HuH-7.5 (cell line): ENCODE data around the gene PFDN1.
A peak's percentile ranks its signal among the peaks of the same experiment; 100 is the strongest.

Experiments
- DNase-seq: peaks from one replicate; pipeline ENCODE4 v3.0.0; 2011; ENCODE audit warnings: low spot score

Gene PFDN1

DNA sequence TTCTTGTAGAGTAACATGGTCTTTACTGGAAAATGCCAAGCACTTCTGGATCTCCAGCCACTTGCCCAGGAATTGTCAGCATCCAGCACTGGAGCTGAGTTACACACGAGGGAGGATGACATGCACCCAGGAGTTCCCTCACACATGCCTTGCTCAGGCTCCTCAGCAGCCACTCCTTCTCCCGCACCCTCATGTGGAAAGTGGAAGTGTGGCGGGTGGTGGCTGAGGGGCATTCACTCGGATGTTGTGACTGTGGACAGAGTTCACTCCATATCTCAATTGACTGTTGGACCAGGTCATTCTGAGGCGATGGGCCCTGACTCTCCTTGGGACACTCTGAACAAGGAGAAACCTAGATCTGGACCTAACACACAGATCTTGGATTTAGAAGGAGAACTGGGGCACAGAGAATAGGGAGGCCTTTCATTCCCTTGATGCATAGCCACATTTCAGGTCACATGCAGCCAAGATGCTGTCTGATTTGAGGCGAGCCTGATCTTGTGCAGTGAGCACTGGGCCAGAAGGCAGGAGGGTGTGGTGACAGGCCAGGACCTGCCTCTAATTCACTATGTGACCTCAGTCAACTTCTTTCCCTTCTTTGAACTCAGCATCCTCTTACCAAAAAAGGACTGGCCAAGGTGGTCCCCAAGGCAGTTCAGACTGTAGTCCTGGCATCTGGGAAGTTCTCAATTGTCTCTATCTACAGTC is 65.9 kb downstream of the PFDN1 start:
- no peak for DNase-seq

DNA sequence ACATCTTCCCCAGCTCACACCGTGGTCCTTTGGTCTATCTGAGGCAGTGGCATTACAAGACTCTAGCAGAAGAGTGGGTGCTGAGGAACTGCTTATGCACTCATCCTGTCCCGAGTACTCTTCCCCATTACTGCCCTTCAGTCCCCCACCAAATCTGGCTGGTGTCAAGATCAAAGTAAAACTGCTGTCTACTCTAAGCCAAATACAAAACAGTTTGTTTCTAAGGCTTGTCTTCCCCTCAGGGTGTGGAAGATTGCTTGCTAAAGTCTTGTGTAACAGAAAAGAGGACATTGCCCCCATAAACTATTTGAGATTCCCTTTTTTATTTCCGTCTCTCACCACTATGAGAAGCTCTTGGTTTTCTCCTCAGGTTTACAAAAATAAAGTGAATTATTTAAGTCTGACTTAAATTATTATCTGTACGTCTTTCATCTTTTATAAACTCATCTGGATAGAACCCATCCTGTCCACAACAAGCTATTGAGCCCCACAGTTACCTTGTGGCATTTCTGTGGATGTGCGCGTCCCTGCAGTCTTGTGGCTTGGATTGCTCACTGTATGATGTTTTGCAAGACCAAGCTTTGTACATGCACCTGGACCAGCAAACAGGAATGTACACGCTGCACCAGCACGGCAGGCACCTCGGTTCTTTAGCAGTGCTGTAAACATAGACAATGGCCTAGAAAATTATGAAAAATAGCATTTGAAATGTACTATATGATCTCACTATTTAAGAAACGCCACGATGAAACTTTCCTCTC is 66.9 kb downstream of the PFDN1 start:
- DNase-seq = no peak

DNA sequence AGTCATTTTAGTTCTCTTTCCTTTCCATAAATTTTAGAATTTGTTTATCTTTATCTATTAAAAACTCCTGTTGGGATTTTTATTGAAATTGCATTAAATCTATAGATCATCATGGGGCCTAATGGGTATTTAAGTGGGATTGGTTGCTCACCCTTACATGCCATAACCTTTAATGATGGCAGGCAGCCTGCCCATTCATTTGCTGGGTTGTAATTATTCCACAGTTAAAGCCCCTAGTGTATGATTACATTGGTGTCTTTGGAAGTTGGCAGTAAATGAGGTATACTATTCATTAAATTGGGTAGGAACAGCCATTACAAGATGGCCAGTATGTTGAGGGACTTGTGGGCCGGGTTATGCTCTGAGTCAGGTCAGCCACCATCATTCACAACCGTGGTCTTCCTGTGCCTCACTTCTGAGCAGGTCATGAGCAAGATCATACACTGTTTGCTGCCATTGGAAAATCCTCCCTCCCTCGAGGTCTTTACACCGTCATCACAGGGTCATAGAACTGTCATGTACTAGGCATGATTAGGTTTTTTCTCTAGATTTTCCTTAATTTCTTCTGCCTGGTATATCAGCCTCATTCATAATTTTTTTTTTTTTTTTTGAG is 68.4 kb downstream of the PFDN1 start:
- DNase-seq = no peak

GRCh38 chr5:140232731-140233130 is 70.2 kb downstream of the PFDN1 start:
- no peak for DNase-seq

GRCh38 chr5:140230373-140230772 is 72.5 kb downstream of the PFDN1 start:
- no peak for DNase-seq

- DNase-seq = no peak
These were observed 74.5 kb downstream of the PFDN1 start for GRCh38 chr5:140228364-140228837.

DNA sequence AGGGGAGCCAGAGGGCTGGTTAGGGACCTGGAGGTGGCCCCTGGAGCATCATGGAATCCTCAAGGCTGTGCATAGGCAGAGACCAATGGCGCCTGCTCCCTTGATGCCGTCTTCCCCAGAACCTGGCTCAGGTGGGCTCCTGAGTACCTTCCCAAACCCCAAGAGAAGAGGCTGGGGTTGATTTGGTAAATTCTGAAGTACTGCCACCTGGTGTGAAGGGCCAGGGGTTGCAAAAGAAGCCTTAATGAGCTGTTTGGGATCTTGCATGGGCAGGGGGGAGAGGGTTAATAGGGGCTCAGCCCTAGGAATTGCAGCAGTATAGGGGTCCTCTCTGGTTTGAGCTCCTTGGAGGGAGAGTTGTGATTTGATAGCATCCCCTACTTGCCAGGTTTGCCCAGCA is 75.9 kb downstream of the PFDN1 start:
- DNase-seq = no peak

DNA sequence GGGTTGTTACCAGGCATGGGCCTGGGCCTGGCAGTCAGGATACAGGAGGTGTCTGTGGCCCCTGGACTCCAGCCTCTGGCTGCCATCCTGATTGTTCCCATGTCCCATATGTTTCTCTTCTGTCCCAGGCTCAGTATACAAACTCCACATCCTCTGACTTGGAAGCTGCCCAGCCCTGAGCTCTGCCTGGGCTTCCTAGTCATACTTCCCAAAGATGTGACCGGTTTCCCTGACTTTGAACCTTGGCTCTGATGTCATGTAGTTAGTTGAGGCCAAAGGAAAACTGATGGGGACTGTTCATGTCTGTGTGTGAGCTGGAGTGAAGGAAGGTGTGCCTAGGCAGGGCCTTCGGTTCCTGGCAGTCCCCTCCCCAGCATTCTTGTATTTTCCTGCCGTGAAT is 77.5 kb downstream of the PFDN1 start:
- no peak for DNase-seq

DNA sequence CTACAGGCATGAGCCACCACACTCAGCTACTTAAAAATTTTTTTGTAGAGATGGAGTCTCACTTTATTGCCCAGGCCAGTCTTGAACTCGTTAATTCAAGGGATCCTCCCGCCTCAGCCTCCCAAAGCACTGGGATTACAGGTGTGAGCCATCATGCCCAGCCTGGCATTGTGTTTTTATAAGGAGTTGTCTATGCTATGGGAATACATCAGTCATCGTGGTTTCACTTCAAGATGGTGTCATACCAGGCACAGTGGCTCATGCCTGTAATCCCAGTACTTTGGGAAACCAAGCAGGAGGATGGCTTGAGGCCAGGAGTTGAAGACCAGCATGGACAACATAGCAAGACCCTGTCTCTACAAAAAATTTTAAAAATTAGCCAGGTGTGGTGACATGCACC is 78.2 kb downstream of the PFDN1 start:
- no peak for DNase-seq

GRCh38 chr5:140223567-140223966 is 79.3 kb downstream of the PFDN1 start:
- DNase-seq = no peak

GRCh38 chr5:140222416-140222815 is 80.5 kb downstream of the PFDN1 start:
- no peak for DNase-seq

DNA sequence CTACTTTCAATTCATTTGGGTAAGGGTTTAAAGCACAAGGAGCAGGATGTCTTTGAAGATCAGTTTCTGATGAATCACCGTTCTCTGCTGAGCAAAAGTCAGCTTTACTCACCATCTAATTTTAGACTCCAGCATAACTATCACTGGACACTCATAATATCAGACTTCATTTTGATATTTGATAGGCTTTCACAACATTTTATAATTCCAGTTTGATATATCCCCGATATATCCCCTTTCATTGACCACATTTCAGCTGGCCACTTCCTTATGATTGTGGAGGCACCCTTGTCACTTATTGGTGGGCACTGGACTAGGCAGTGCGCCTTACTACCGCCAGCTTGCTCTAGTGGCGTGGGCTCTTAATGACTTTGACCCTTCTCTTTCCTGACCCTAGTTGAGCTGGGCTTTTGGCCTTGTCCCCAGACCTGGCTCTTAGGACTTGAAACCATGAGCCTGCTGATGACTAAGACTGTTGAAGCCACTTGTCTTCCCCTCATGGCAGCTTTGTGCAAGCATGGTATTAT is 81.1 kb downstream of the PFDN1 start:
- DNase-seq = no peak

GRCh38 chr5:140220698-140221064 is 82.2 kb downstream of the PFDN1 start:
- DNase-seq = no peak

- DNase-seq = no peak
These were observed 82.7 kb downstream of the PFDN1 start for GRCh38 chr5:140220032-140220697.

GRCh38 chr5:140219068-140219991 is 83.6 kb downstream of the PFDN1 start:
- DNase-seq = peak; percentile 35

GRCh38 chr5:140217299-140218026 is 85.4 kb downstream of the PFDN1 start:
- no peak for DNase-seq

GRCh38 chr5:140216478-140217074 is 86.3 kb downstream of the PFDN1 start:
- no peak for DNase-seq

GRCh38 chr5:140215276-140215675 is 87.6 kb downstream of the PFDN1 start:
- no peak for DNase-seq

DNA sequence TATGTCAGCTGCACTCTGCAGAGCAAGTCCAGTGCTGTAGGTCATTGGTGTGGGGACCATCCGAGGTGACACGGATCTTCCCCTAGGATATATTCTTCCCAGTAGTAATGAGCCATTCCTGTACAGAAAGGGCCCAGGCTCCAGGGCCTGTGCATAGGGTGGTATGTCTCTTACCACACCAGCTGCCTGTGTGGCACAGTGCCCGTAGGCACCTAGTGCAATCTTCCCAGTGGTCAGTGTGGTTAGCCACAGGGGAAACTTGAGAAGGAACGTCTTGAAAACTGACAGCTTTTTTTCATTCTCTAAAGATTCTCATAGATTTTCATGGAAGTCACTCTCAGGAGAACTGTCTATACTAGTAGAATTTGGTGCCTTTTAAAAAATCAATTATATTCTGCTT is 88.1 kb downstream of the PFDN1 start:
- no peak for DNase-seq

DNA sequence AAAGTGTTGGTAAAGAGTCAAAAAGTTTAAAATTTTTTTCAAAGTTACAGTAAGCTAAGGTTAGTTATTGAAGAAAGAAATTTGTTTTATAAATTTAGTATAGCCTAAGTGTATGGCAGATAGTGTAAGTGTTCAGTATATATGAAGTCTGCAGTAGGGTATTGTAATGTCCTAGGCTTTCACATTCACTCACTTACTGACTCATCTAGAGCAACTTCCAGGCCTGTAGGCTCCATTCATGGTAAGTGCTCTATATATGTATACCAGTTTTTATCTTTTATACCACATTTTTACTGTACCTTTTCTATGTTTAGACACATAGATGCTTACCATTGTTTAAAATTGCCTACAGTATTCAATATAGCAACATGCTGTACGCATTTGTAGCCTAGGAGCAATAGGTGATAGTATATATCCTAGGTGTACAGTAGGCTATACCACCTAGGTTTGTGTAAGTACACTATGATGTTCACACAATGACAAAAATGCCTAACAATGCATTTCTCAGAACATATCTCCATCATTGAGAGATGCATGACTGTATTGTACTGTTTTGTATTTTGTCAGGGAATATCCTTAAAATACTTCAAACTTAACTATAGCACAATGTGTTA is 89.4 kb downstream of the PFDN1 start:
- DNase-seq = no peak
